CMK (cell line): Measurements from ENCODE around the gene SEC23A.
"Not testable (repeated sequence)": the region's sequence is repeated elsewhere in the genome, so short reads cannot be mapped to it uniquely, and the experiment has no call there.

Experiments
- DNase-seq: peaks from one replicate; pipeline ENCODE4 v3.0.0-alpha.2; 2010; ENCODE audit warnings: low read depth

SEC23A gene

DNA sequence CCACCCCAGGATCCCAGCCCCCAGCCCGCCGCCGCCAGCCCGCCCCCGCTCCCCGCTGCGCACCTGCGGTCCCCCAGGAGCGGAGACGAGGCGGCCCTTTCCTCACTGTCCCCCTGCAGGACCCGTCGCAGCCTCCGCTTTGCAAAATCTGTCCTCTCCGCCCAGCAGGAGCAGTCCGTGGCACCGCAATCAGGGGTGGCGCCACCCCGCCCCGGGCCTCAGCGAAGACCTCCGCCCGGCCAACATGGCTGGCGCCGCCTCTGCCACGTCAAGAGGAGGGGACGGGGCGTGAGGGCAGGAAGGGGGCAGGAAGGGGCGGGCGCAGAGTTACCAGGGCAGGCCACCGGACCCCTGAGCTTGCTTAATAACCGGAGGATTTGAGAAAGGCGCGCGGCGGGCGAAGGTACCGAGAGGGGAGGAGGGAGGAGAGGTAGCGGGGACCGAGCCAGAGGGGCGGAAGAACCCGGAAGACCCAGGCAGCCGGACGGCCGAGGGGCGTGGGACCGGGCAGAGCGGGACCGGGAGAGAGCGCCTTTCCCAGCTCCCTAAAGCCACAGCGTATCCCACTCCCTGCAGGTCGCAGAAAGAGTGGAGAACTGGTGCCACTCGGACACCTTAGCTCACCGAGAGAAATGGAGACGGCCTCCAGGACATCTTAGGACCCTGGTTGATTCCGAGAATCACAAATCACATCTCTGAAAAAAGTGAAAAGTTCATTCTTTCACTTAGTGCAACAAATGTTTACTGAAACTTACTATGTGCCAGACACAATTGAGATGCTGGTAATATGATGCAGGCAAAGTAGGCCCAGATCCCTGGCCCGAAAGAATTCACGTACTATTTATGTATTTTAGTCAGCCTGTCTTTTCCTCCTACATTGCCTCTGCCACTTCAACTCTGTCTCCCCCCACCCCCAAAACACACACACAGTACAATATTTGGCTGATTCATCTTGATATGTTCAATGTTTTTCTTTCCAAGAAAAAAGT, at the start of gene SEC23A:
Gene SEC23A, minus strand, starts transcription at position 267 of the 989 bp plus-strand sequence. CDS start 7,117 bp downstream, outside the sequence.
- DNase-seq: peak; percentile 52

DNA sequence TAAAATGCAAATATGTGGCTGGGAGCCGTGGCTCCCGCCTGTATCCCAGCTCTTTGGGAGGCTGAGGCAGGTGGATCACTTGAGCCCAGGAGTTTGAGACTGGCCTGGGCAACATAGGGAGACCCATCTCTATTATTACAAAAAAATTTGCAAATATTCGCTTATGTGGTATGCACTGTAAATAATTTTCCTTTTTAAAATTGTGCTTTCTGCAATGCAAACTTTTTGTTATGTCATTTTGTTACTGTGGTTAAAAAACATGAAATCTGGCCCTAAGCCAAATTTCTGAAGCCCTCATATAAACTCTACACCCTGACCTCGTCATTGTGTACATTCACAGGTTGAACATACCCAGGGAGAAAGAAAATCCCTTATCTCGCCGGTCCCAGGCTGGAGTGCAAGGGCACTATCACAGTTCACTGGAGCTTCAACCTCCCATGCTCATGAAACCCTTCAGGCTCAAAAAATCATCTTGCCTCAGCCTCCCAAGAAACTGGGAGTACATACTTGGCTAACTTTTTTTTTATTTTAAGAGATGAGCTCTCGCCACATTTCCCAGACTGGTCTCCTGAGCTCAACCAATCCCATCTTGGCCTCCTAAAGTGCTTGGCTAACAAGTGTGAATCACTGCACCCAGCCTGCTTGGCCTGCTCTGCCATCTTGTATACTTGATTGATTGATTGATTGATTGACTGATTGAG, 42.4 kb upstream of the SEC23A start:
- no peak for DNase-seq

DNA sequence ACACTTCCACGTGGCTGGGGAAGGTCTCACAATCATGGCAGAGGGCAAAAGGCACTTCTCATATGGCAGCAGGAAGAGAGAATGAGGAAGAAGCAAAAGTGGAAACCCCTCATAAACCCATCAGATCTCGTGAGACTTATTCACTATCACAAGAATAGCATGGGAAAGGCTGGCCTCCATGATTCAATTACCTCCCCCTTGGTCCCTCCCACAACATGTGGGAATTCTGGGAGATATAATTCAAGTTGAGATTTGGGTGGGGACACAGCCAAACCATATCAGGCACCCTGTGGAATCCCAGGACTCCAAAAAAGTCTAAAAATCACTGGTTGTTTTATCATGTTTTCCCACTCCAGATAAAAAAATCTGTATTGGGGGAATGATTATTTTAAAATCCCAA, 40.2 kb upstream of the SEC23A start:
- not testable (repeated sequence) for DNase-seq

DNA sequence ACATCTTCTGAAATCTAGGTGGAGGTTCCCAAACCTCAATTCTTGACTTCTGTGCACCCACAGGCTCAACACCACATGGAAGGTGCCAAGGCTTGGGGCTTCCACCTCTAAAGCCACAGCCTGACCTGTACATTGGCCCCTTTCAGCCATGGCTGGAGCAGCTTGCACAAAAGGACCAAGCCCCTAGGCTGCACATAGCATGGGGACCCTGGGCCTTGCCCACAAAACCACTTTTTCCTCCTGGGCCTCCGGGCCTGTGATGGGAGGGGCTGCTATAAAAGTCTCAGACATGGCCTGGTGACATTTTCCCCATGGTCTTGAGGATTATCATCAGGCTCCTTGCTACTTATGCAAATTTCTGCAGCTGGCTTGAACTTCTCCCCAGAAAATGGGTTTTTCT, 38.6 kb upstream of the SEC23A start:
- DNase-seq: not testable (repeated sequence)

DNA sequence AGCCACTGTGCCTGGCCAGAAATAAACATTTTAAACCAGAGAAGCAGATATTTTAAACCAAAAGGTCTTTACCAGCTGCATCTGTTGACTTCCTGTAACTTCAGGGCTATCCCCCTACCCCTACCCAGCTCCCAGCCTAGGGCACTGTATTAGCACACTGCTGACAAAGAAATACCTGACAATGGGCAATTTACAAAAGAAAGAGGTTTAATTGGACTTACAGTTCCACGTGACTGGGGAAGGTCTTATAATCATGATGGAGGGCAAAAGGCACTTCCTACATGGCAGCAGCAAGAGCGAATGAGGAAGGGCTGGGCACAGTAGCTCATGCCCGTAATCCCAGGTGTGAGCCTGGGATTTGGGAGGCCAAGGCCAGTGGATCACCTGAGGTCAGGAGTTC, 37.1 kb upstream of the SEC23A start:
- no peak for DNase-seq

DNA sequence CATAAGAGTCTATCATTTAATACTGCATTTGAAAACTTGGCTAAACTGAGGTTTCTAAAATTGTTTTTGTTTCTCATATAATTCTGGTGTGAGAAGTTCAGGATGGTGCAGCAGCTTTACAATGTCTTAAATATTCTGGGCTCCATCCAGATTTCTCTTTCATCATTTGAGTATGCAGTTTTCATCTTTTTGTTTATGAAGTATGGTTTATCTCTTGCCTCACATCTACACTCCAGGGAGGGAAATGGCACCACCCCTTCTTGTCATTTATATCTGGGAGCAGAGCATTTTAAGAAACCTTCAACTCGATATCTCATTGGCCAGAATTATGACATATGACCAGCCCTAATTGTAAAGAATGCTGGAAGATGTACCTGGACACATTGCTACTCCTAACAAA, 35.4 kb upstream of the SEC23A start:
- no peak for DNase-seq

DNA sequence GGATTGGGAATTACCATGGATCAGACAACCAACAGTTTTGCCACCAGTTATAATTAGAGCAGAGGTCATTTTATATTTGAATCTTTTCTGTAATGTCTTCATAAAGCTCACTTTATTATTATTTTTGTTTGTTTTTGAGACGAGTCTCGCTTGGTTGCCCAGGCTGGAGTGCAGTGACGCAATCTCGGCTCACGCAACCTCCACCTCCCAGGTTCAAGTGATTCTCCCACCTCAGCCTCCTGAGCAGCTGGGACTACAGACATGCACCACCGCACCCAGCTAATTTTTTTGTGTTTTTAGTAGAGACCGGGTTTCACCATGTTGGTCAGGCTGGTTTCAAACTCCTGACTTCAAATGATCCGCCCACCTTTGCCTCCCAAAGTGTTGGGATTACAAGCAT, 34.8 kb upstream of the SEC23A start:
- DNase-seq: not testable (repeated sequence)

DNA sequence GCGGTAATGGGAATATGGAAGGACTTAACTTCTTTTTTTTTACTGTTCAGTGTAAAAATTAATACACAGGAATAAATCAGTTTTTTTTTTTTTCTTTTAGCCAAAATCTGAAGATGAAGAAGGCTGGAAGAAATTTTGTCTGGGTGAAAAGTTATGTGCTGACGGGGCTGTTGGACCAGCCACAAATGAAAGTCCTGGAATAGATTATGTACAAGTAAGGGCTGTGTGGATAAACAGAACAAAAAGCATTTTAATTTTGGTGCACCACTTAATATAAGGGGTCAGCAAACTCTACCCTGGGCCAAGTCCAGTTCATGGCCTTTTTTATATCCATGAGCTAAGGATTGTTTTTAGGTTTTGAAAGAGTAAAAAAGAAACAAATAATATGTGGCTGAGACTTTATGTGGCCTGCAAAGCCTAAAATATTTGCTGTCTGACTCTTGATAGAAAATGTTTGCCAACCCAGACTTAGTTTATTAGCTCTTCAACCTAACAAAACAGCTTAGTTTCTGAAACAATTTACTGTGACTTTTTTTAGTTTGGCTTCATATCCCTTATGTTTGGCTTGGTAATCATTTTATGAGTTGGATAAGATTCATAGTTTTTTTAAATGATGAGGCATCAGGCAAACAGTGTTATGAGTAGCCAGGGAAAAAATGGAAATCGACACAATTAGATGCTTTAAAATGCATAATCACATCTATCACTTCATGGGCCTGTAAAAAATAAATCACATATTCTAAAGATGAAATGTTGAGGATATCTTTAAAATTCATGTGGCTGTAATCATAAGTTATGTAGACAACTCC, 19.5 kb upstream of the SEC23A start:
- no peak for DNase-seq

DNA sequence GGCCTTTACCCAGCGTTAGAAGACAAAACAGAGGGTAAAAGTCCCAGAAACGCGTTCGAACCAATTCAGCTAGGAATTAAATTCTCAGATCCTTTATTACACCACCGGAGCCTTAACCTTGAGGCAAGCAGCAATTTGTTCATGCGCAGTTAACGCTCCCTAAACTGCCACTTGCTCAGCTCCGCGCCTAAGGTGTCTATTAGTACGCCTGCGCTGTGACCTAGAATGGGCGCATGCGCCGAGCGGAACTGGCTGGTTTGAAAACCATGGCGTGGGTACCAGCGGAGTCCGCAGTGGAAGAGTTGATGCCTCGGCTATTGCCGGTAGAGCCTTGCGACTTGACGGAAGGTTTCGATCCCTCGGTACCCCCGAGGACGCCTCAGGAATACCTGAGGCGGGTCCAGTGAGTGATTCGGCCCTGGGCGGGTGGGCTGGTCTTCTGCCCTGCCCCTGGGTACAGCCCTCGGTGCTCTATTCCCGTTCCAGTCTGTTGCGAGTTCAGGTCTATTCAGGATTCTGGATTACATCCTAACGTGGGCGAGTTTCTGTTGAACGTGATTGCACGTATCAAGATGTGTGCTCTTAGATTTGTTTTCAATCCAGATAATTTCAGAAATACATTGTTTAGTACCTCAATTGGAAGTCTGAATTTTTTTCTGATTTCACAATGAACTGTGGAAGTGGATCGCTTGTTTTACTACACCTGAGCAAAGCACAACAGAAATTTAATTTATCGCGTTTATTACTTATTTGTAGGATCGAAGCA, 11.2 kb upstream of the SEC23A start, which contains the start of gene GEMIN2:
Gene GEMIN2, plus strand, starts transcription at position 251 of the 766 bp plus-strand sequence. Its CDS starts 16 bp downstream, at position 267.
- peak; percentile 49 for DNase-seq

DNA sequence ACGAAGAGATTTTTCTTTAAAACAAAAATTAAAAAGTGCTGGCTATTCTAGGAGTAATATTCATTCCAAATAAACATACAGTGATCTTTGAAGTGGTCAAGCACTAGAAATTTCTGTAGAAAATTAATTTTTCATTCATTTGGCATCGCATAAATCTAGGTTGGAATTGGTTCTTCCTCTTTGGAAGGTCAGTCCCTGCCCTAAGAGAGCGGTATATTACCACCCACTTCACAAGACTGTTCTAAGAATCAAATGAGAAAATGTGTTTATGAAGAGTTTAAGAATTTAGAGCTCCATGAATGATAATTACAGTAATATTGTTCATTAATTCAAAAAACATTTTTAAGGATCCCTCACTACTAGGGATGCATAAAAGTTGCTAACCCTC, 10.6 kb upstream of the SEC23A start:
- no peak for DNase-seq

DNA sequence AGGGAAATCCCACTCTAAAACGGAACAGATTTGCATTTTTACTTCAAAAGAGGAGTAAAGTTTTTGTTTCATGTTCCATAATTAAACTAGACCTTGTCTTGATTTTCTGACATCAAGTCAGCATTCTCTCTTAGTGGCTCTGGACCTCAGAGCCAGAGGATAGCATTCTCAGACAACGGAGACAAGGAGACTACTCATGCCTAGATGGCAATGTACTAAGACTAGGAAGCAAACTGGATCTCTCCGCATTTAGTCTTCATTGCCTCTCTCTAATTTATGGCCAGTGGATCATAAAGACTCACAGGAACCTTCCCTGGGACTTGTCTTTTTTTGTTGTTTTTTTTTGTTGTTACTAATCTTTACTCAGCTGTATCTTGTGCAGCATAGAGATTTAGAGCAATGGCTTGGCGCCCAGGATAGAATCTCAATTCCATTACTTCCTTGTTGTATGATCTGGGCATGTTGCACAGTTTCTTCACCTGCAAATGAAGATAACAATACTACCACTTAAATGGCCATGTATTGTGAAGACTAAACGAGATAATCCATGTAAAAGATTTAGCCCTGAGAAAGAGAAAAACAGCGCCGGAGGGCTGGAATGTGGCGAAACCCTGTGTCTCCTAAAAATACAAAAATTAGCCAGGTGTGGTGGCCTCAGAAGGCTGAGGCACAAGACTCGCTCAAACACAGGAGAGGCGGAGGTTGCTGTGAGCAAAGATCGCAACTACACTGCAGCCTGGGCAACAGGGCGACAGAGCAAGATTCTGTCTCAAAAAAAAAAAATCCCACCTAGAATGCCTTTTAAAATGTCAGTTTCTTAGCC, 7.1 kb upstream of the SEC23A start:
- DNase-seq: no peak

DNA sequence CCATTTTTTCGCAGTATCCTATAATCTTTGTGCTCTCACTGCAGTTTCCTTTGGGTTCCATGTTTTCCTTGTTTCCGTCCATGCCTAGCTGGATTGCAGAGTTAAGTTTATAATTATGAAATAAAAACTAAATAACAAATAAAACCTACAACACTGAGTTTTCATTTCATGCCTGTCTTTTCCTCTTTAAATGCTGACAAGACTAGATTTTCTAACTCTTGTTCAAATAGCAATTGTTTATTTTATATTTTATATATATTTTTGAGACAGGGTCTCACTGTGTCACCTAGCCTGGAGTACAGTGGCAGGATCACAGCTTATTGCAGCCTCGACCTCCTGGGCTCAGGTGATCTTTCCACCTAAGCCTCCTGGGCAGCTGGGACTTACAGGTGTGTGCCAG, 5.8 kb upstream of the SEC23A start:
- no peak for DNase-seq

DNA sequence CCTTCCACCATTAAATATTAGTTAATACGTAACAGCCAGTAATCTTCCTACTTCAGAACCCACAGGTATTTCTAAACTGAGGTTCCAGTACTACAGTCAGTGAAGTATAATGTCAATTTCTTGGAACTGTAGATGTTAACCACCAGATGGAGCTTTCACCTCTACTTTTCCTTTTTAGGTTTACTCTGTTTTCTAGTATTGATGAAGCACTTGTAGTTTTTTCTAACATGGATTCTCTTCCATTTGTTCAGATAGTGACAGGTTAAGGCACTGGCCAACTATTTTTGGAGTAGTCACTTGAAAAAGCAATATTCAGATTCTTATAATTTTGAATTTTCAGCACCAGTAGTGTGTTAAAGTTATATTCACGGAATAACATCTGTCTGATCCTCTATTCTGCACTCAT, 4.6 kb upstream of the SEC23A start:
- no peak for DNase-seq

DNA sequence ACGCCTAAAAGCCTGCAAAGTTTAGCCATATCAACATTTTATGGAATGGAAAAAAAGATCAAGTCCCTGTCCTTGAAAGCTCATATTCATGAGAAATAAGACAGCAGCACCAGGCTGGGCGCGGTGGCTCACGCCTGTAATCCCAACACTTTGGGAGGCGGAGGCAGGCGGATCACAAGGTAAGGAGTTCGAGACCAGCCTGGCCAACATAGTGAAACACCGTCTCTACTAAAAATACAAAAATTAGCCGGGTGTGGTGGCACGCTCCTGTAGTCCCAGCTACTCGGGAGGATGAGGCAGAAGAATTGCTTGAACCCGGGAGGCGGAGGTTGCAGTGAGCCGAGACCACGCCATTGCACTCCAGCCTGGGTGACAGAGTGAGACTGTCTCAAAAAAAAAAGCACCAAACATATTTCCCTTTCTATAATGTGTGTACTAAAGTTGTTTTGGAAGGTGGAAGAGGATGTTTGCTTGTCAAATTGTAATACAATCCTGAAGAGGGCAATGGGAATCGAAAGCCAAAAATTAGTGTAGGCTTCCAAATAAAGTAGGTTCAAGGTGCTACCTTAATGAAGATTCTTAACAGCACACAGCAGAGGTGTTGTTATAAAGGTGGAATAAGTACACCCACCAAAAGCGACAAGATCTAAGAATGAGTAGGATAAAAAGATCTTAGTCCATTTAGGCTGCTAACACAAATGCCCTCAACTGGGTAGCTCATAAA, 1.2 kb upstream of the SEC23A start:
- not testable (repeated sequence) for DNase-seq

DNA sequence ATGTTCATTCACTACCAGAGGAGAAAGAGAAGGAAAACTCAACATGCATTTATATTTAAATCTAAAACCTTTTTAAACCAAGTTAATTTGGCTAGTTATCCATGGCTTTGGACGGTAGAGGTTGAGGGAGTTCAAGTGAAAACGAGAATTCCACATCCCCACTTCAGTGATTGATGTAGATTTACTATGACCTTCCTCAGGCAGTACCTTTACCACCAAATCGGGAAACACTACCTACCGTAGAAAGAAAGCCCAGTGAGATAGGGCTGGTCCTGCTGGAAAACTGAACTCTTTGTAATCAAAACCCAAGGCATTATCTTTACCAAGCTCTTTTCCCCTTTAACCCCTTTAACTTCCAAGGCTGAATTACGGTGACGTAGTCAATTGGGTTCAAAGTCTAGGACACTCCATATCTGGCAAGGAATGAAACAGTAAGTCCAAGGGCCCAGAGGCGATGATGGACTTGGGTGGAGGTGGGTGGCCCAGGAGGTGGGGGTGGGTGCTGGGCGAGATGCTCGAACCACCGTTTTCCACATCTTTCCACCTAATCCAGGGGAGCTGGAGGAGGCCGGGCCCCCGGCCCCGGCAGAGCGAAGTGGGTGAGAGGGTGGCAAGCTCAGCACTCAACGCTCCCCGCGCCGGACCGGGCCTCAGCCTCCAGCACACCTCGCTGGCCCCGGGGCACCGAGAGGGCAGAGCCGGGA, 618 bp downstream of the SEC23A start:
- no peak for DNase-seq

DNA sequence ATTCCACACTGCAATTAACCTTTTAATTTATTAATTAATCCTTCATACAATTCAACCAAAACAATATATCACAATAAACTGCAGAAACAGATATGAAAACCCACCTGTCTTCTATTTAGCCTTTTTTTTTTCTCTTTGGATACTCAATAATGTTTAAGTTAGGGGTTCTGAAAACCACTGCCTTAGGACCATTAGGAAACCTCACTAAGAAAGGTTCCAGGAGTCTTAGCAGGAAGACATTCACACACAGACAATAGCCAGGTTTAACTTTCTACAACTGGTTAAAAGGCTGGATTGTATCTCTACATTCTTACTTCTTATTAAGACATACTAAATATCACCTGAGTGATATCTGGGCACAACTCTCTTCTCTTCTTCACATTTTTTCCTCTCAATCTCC, 3.3 kb downstream of the SEC23A start:
- no peak for DNase-seq

DNA sequence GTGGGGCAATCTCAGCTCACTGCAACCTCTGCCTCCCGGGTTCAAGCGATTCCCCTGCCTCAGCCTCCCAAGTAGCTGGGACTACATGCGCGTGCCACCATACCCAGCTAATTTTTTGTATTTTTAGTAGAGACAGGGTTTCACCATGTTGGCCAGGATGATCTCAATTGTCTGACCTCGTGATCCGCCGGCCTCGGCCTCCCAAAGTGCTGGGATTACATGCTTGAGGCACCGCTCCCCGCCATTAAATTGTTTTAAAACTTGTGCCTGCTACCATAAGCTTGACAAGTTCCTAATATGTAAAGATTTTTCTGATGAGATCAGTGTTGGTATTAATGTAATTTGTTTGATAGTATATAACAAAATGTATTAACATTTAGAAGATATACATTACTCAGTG, 3.8 kb downstream of the SEC23A start:
- DNase-seq: not testable (repeated sequence)

DNA sequence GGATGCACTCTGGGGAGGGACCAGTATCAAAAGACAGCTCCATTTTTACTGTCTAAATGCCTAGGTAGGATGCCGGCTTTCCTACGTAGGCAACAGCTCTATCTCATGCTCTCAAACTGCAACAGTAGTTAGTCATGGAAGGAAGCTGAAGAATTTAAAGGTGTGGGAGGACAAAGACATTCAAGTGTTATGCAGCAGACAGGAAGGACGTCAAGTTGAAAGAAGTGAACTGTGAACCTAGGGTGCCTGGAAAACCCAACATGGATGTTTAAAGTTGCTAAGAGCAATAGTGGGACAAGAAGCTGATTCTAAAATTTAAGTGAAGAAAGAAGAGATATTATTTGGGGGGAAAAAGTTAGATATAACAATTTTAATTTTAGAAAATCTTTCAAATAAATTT, 5.9 kb downstream of the SEC23A start:
- no peak for DNase-seq

DNA sequence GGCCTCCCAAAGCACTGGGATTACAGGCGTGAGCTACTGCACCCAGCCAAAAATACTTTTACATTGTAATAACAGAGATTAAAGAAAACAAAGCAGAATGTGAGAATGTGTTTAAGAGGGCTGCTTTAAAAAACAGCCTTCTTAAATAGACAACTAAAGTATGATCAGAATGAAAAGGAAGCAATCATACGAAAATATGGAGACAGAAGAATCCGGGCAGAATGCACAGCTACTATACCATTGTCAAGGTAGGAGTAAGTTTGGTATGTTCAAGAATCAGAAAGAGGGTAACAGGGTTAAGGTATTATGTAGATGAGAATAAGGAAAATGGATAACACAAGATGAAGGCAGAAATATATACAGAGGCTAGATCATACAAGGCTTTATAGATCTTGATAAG, 8.5 kb downstream of the SEC23A start:
- no peak for DNase-seq
